ENCODE results near the gene OLR1. TPM values are rescaled to one million over a fixed set of nuclear protein-coding genes. Genes with fewer than 3 reads are reported as not detected.

OLR1 gene
- total RNA-seq, 1 donor from 2014 or later, result not detected

DNA sequence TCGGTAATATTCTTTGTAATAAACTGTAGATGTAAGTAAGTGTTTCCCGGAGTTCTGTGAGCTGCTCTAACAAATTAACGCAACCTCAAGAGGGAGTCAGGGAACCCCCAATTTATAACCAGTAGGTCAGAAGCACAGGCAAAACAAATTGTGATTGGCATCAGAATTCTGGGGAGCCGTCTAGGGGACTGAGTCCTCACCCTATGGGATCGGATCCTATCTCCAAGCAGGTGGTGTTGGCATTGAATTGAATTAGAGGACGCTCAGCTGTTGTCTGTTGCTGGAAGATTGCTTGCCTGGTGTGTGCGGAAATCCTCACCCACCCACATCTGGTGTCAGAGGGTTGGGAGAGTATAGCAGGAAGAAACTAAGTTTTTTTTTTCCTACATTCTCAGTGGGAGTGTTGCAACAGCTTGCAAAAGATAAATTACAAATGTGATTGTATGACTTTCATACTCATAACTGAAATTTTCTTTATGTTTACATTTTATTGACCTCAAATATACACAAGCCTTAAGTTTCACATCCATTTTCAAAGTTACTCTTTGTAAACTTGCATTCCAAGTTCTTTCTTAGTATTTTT, 12.4 kb upstream of the OLR1 start:
- Mint-ChIP-seq H3K4me3 (ENCODE audit: unreplicated experiment) (no peak overlapping the region), H3K27me3 (ENCODE audit: unreplicated experiment) (no peaks in the 10 kb centered on the region), H3K9me3 (ENCODE audit: unreplicated experiment) (no peaks in the 10 kb centered on the region), H3K27ac (ENCODE audit: unreplicated experiment) (no peak overlapping the region), H3K36me3 (ENCODE audit: low read depth, unreplicated experiment) (no peaks in the 10 kb centered on the region), H3K4me1 (ENCODE audit: unreplicated experiment) (peaks cover 12% of the 10 kb centered on the region)
- TF ChIP-seq, protein P1, sequence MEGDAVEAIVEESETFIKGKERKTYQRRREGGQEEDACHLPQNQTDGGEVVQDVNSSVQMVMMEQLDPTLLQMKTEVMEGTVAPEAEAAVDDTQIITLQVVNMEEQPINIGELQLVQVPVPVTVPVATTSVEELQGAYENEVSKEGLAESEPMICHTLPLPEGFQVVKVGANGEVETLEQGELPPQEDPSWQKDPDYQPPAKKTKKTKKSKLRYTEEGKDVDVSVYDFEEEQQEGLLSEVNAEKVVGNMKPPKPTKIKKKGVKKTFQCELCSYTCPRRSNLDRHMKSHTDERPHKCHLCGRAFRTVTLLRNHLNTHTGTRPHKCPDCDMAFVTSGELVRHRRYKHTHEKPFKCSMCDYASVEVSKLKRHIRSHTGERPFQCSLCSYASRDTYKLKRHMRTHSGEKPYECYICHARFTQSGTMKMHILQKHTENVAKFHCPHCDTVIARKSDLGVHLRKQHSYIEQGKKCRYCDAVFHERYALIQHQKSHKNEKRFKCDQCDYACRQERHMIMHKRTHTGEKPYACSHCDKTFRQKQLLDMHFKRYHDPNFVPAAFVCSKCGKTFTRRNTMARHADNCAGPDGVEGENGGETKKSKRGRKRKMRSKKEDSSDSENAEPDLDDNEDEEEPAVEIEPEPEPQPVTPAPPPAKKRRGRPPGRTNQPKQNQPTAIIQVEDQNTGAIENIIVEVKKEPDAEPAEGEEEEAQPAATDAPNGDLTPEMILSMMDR (IDR thresholded peaks at IDR 0.05; ENCODE audit: unreplicated experiment), result no peak
- no peak for DNase-seq (ENCODE audit: low spot score)

DNA sequence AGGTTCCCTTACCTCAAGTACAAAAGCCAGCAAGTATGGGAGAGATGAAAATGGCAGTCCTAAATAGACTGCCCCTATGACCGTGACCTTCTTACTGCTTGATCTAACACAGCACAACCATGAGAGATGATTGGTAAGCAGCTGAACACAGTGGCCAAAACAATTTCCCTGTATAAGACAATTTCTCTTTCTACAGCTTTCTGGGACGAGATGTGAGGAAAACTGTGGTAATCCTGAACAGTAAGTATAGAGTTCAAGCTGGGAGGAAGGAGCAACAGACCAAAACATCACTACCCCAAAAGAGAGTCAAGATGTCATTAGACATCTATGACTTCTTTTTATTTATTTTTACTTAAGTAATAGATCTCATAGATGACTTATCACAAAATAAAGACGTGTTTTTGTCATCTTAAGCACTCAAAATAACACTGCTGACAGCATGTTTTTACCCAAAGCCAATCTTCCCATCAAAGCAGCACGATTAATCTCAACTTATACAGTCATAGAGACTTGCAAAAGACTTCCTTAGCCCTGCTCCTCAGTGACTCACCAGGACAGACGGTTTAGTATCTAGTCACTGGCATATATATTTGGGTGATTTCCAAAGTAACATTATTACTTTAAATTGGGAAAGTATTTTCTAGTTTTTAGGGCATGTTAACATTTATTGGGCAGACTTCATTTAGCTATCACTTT, 10.6 kb upstream of the OLR1 start:
- TF ChIP-seq, protein P1 (IDR thresholded peaks at IDR 0.05; ENCODE audit: unreplicated experiment), result no peak
- no peaks in the 10 kb centered on the region for H3K9me3 Mint-ChIP-seq (ENCODE audit: unreplicated experiment)
- H3K4me3 Mint-ChIP-seq (ENCODE audit: unreplicated experiment), result no peak overlapping the region
- no peaks in the 10 kb centered on the region for H3K36me3 Mint-ChIP-seq (ENCODE audit: low read depth, unreplicated experiment)
- no peak for DNase-seq (ENCODE audit: low spot score)
- H3K4me1 Mint-ChIP-seq (ENCODE audit: unreplicated experiment), result peaks cover 16% of the 10 kb centered on the region
- H3K27ac Mint-ChIP-seq (ENCODE audit: unreplicated experiment), result no peak overlapping the region
- peaks cover 2% of the 10 kb centered on the region for H3K27me3 Mint-ChIP-seq (ENCODE audit: unreplicated experiment)

DNA sequence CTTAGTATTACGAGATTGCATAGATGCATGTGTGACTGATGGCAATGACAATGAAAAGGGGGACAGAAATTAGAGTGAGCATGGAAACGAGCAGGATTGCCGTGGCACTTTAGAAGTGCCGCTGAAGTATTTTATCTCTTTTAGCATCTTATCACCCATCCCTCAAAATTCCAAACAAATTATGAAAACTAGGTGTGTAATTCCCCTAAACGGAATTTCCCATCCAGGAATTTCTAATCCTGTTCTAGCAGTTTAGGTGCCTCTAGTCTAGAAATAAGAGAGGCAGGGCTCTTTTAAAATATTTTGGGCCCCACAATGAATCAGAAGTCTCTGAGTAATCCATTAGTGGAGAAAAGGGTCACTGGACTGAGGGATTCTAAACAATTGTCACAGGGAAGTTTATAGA, 7.8 kb upstream of the OLR1 start:
- no peaks in the 10 kb centered on the region for H3K9me3 Mint-ChIP-seq (ENCODE audit: unreplicated experiment)
- TF ChIP-seq, protein P1 (IDR thresholded peaks at IDR 0.05; ENCODE audit: unreplicated experiment), result no peak
- no peak overlapping the region for H3K4me3 Mint-ChIP-seq (ENCODE audit: unreplicated experiment)
- no peak for DNase-seq (ENCODE audit: low spot score)
- peaks cover 16% of the 10 kb centered on the region for H3K4me1 Mint-ChIP-seq (ENCODE audit: unreplicated experiment)
- H3K27me3 Mint-ChIP-seq (ENCODE audit: unreplicated experiment), result peaks cover 2% of the 10 kb centered on the region
- H3K36me3 Mint-ChIP-seq (ENCODE audit: low read depth, unreplicated experiment), result no peaks in the 10 kb centered on the region
- H3K27ac Mint-ChIP-seq (ENCODE audit: unreplicated experiment), result no peak overlapping the region

DNA sequence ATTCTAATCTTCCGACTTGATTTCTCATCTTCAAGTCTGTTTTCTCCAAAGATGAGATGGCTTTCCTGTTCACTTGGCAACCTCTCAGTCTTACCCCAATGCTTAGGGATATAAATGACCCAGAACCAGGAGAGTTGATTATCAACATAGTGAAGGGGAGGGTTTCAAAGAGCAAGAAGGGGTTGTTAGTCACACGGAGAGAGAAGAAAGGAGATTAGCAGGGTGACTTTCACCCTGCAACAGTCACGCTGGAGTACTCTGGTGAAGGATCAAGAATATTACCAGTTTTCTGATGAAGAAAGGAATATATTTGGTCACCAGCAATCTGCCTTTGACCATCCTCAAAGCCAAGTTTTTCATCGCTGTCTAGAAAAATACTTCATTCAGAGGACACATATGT, 6.9 kb upstream of the OLR1 start, which contains the start of gene TMEM52B:
Gene TMEM52B (plus strand): TSS at position 212 of the 400 bp plus-strand sequence. CDS start 543 bp downstream, outside the sequence.
- Mint-ChIP-seq H3K27ac (ENCODE audit: unreplicated experiment) (no peak within 1 kb of the TSS), H3K36me3 (ENCODE audit: low read depth, unreplicated experiment) (no peaks in the 10 kb centered on the region), H3K27me3 (ENCODE audit: unreplicated experiment) (peaks cover 2% of the 10 kb centered on the region), H3K9me3 (ENCODE audit: unreplicated experiment) (no peaks in the 10 kb centered on the region), H3K4me1 (ENCODE audit: unreplicated experiment) (peaks cover 10% of the 10 kb centered on the region), H3K4me3 (ENCODE audit: unreplicated experiment) (no peak within 1 kb of the TSS)
- TF ChIP-seq, protein P1 (IDR thresholded peaks at IDR 0.05; ENCODE audit: unreplicated experiment), result no peak
- no peak for DNase-seq (ENCODE audit: low spot score)
